ENCODE results near the gene FGG. TPM values are rescaled to one million over a fixed set of nuclear protein-coding genes. Genes with fewer than 3 reads are reported as not detected.

Gene FGG
- total and polyA plus RNA-seq, 2 of the 13 experiments (the other 11 are each of a cell fraction or from before 2014, with no cell fraction given) = 1,037 to 2,423 TPM

DNA sequence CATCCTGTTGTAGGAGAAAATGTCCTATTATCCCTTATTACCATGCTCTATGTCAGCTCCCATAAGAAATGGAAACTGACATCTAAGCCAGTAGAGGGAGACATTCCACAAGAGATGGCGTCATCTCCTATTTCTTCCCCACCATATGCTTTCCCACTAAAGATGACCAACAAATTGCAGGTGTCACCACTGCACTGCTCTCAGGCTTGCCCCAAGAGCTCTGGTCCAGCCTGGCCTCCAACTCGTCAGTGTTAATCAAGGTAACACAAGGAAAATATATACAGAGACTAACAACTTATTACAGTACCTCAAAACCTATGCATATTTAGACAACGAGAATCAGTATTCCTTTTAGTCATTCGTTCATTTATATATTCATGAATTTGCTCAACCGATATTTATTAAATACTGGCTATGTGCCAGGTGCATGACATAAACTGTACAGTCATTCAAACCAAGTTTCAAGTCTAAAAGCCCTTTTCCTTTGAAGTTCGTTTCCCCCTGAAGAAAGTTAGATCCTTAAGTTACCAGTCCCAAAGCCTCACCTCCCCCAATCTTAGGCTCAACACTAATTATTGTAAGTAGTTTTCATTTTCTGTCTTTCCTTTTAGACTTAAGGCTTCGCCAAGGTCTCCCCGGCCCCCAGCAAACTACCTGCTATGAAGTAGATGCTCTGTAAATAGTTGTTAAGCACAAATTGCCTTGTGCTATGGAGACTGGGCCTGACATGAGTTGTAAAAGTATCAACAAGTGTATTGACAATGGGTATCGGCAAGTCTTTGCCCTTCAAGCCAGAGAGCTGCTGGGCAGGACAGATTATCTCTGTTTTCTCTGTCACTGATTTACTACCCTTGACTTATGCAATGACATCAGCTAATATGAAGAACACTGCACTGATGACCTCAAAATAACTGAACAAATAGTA is 52.7 kb downstream of the FGG start (continued):
- TF ChIP-seq, protein P1, sequence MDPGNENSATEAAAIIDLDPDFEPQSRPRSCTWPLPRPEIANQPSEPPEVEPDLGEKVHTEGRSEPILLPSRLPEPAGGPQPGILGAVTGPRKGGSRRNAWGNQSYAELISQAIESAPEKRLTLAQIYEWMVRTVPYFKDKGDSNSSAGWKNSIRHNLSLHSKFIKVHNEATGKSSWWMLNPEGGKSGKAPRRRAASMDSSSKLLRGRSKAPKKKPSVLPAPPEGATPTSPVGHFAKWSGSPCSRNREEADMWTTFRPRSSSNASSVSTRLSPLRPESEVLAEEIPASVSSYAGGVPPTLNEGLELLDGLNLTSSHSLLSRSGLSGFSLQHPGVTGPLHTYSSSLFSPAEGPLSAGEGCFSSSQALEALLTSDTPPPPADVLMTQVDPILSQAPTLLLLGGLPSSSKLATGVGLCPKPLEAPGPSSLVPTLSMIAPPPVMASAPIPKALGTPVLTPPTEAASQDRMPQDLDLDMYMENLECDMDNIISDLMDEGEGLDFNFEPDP (CRISPR knock-in tag; conservative IDR thresholded peaks at IDR 0.05) = no peak
- TF ChIP-seq ZFAT (CRISPR knock-in tag; conservative IDR thresholded peaks at IDR 0.05) = no peak
- peak; percentile 56; the same call in 1 of the 2 replicates for TF ChIP-seq ZNF441 (CRISPR knock-in tag; IDR thresholded peaks at IDR 0.05; ENCODE audit: borderline replicate concordance)
- TF ChIP-seq NCOA2 (CRISPR knock-in tag; IDR thresholded peaks at IDR 0.05) = peak; percentile 99
- TF ChIP-seq ZBTB20 (CRISPR knock-in tag; IDR thresholded peaks at IDR 0.05; ENCODE audit: borderline replicate concordance, low read depth) = peak; percentile 92; the same call in 1 of the 2 replicates
- TF ChIP-seq NR3C1 (CRISPR knock-in tag; IDR thresholded peaks at IDR 0.05) = no peak
- peak; percentile 97 for TF ChIP-seq PITX1 (CRISPR knock-in tag; IDR thresholded peaks at IDR 0.05)
- TF ChIP-seq MYC (CRISPR knock-in tag; IDR thresholded peaks at IDR 0.05; ENCODE audit: borderline replicate concordance) = 0 out of 2 replicates have a peak, but pooled peaks have one; percentile 9
- TF ChIP-seq ZIK1 (CRISPR knock-in tag; IDR thresholded peaks at IDR 0.05; ENCODE audit: borderline replicate concordance, low read depth) = no peak
- peak; percentile 83 for TF ChIP-seq DNMT3B (CRISPR knock-in tag; conservative IDR thresholded peaks at IDR 0.05)
- TF ChIP-seq, protein P2, sequence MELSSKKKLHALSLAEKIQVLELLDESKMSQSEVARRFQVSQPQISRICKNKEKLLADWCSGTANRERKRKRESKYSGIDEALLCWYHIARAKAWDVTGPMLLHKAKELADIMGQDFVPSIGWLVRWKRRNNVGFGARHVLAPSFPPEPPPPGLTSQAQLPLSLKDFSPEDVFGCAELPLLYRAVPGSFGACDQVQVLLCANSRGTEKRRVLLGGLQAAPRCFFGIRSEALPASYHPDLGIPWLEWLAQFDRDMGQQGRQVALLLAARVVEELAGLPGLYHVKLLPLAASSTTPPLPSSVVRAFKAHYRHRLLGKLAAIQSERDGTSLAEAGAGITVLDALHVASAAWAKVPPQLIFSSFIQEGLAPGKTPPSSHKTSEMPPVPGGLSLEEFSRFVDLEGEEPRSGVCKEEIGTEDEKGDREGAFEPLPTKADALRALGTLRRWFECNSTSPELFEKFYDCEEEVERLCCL (CRISPR knock-in tag; IDR thresholded peaks at IDR 0.05; ENCODE audit: borderline replicate concordance) = no peak
- TF ChIP-seq, protein P3, sequence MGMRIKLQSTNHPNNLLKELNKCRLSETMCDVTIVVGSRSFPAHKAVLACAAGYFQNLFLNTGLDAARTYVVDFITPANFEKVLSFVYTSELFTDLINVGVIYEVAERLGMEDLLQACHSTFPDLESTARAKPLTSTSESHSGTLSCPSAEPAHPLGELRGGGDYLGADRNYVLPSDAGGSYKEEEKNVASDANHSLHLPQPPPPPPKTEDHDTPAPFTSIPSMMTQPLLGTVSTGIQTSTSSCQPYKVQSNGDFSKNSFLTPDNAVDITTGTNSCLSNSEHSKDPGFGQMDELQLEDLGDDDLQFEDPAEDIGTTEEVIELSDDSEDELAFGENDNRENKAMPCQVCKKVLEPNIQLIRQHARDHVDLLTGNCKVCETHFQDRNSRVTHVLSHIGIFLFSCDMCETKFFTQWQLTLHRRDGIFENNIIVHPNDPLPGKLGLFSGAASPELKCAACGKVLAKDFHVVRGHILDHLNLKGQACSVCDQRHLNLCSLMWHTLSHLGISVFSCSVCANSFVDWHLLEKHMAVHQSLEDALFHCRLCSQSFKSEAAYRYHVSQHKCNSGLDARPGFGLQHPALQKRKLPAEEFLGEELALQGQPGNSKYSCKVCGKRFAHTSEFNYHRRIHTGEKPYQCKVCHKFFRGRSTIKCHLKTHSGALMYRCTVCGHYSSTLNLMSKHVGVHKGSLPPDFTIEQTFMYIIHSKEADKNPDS (CRISPR knock-in tag; IDR thresholded peaks at IDR 0.05) = 0 out of 2 replicates have a peak, but pooled peaks have one; percentile 43
- TF ChIP-seq ATF7 (IDR thresholded peaks at IDR 0.05) = peak; percentile 70
- TF ChIP-seq ATF7 (CRISPR knock-in tag; IDR thresholded peaks at IDR 0.05) = no peak
- TF ChIP-seq ZNF644 (CRISPR knock-in tag; IDR thresholded peaks at IDR 0.05; ENCODE audit: low read depth) = peak; percentile 94
- TF ChIP-seq KLF15 (CRISPR knock-in tag; IDR thresholded peaks at IDR 0.05; ENCODE audit: borderline replicate concordance) = no peak
- TF ChIP-seq ZNF703 (CRISPR knock-in tag; IDR thresholded peaks at IDR 0.05; ENCODE audit: borderline replicate concordance) = no peak; the same call in 1 of the 2 replicates
- TF ChIP-seq ONECUT2 (CRISPR knock-in tag; IDR thresholded peaks at IDR 0.05) = peak; percentile 77
- TF ChIP-seq, protein P4, sequence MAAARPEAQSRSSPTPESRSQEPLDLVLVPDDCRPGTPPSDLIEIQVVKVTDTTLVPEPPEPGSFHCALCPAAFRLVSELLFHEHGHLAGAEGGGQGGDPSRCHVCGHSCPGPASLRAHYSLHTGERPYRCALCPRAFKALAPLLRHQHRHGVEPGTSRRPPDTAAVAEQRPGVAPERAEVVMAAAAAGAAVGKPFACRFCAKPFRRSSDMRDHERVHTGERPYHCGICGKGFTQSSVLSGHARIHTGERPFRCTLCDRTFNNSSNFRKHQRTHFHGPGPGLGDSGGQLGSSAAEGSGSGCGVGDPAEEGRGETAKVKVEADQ (CRISPR knock-in tag; IDR thresholded peaks at IDR 0.05; ENCODE audit: borderline replicate concordance) = no peak
- TF ChIP-seq, protein P5, sequence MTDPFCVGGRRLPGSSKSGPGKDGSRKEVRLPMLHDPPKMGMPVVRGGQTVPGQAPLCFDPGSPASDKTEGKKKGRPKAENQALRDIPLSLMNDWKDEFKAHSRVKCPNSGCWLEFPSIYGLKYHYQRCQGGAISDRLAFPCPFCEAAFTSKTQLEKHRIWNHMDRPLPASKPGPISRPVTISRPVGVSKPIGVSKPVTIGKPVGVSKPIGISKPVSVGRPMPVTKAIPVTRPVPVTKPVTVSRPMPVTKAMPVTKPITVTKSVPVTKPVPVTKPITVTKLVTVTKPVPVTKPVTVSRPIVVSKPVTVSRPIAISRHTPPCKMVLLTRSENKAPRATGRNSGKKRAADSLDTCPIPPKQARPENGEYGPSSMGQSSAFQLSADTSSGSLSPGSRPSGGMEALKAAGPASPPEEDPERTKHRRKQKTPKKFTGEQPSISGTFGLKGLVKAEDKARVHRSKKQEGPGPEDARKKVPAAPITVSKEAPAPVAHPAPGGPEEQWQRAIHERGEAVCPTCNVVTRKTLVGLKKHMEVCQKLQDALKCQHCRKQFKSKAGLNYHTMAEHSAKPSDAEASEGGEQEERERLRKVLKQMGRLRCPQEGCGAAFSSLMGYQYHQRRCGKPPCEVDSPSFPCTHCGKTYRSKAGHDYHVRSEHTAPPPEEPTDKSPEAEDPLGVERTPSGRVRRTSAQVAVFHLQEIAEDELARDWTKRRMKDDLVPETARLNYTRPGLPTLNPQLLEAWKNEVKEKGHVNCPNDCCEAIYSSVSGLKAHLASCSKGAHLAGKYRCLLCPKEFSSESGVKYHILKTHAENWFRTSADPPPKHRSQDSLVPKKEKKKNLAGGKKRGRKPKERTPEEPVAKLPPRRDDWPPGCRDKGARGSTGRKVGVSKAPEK (CRISPR knock-in tag; IDR thresholded peaks at IDR 0.05; ENCODE audit: borderline replicate concordance) = no peak

Measured in HepG2 (cell line).